H1 (cell line): ENCODE results near the gene ELMO3. TPM values are rescaled to one million over a fixed set of nuclear protein-coding genes. Genes with fewer than 3 reads are reported as not detected.
A peak's percentile ranks its signal among the peaks of the same experiment; 100 is the strongest.

ENCODE experiments used
- CTCF ChIA-PET: fragments of 300-600 bp; sonication (Branson Sonifier 250); formaldehyde crosslinking; loops from one replicate; lab custom pipeline; 2021; ENCODE audit not compliant: partially characterized antibody; lab: Charles Lee
- POLR2A ChIA-PET: fragments of 300-600 bp; sonication (Branson Sonifier 250); formaldehyde crosslinking; loops from one replicate; lab custom pipeline; 2021; ENCODE audit warnings: inconsistent platforms; ENCODE audit not compliant: partially characterized antibody; lab: Charles Lee
- DNase-seq, 2 experiments: peaks; one replicate each; pipeline versions ENCODE4 v3.0.0 to v3.0.0-alpha.2; 2010 to 2022; ENCODE audit warnings: low spot score in 2 of 2, low read depth in 1 of 2, mixed read lengths in 1 of 2
- FAIRE-seq: peaks from 2 replicates; lab custom pipeline; 2011; peaks lifted over from hg19 to GRCh38; lab: Jason Lieb, UNC
- H2AFZ ChIP-seq: 2 replicates; pipeline ENCODE4 v1.8.1; 2012; ENCODE audit warnings: low read length, inconsistent platforms
- H2AK5ac ChIP-seq: 2 replicates; pipeline ENCODE4 v1.6.1; 2013; ENCODE audit warnings: low read depth, low read length
- H2BK120ac ChIP-seq: replicated peaks from 2 replicates; pipeline ENCODE3; 2013; ENCODE audit warnings: low read depth, low read length, inconsistent platforms
- H2BK12ac ChIP-seq: 2 replicates; pipeline ENCODE4 v1.6.1; 2013; ENCODE audit warnings: low read depth, low read length
- H2BK15ac ChIP-seq: 2 replicates; pipeline ENCODE4 v1.6.1; 2013; ENCODE audit warnings: low read length
- H2BK20ac ChIP-seq: 2 replicates; pipeline ENCODE4 v1.6.1; 2013; ENCODE audit warnings: low read length
- H2BK5ac ChIP-seq: 2 replicates; pipeline ENCODE4 v1.6.1; 2013; ENCODE audit warnings: low read depth, low read length
- H3K14ac ChIP-seq: 2 replicates; pipeline ENCODE4 v1.6.1; 2013; ENCODE audit warnings: inconsistent platforms; ENCODE audit not compliant: insufficient read length
- H3K18ac ChIP-seq: 2 replicates; pipeline ENCODE4 v1.6.1; 2013; ENCODE audit warnings: low read length; ENCODE audit errors: extremely low read depth
- H3K23ac ChIP-seq: 2 replicates; pipeline ENCODE4 v1.6.1; 2013; ENCODE audit warnings: inconsistent platforms; ENCODE audit not compliant: insufficient read length
- H3K23me2 ChIP-seq: 2 replicates; pipeline ENCODE4 v1.6.1; 2013; ENCODE audit warnings: low read depth, low read length
- H3K27ac ChIP-seq: 2 replicates; pipeline ENCODE4 v1.6.1; 2011; ENCODE audit warnings: low read depth, low read length, inconsistent platforms
- H3K27me3 ChIP-seq, 4 experiments: replicated peaks in 1 of 4; 1 replicate in 1 of 4; 2 replicates in 3 of 4; pipeline versions ENCODE4 v1.6.1 to v1.8.1; 2011 to 2013; ENCODE audit warnings: low read length in 3 of 4, mild to moderate bottlenecking in 3 of 4, inconsistent platforms in 2 of 4, mixed read lengths in 2 of 4, moderate library complexity in 1 of 4; ENCODE audit not compliant: control insufficient read depth in 3 of 4, insufficient read depth in 3 of 4; ENCODE audit errors: extremely low read depth in 1 of 4
- H3K36me3 ChIP-seq, 4 experiments: 2 replicates each; pipeline versions ENCODE4 v1.6.1 to v1.8.1; 2011 to 2013; ENCODE audit warnings: mild to moderate bottlenecking in 4 of 4, low read length in 3 of 4, moderate library complexity in 2 of 4, control low read depth in 1 of 4, inconsistent platforms in 1 of 4; ENCODE audit not compliant: insufficient read depth in 4 of 4, control insufficient read depth in 2 of 4
- H3K4ac ChIP-seq: replicated peaks from 2 replicates; pipeline ENCODE3; 2013; ENCODE audit warnings: low read length, low read depth, mixed read lengths, inconsistent platforms; ENCODE audit not compliant: insufficient read length
- H3K4me1 ChIP-seq, 4 experiments: replicated peaks in 1 of 4; 1 replicate in 1 of 4; 2 replicates in 3 of 4; pipeline versions ENCODE4 v1.6.1 to v1.8.1; 2011 to 2013; ENCODE audit warnings: low read length in 3 of 4, inconsistent platforms in 2 of 4, mixed read lengths in 1 of 4; ENCODE audit not compliant: insufficient read depth in 4 of 4, control insufficient read depth in 3 of 4
- H3K4me2 ChIP-seq, 2 experiments: 2 replicates each; pipeline versions ENCODE4 v1.6.1 to v1.8.1; 2011 to 2013; ENCODE audit warnings: low read depth in 2 of 2, low read length in 2 of 2, control low read depth in 1 of 2, inconsistent platforms in 1 of 2, mild to moderate bottlenecking in 1 of 2; ENCODE audit not compliant: insufficient read depth in 1 of 2
- H3K4me3 ChIP-seq, 4 experiments: fragments of 200-600, 300-600 bp in 1 of 4; sonication (generic), shearing (Covaris generic), sonication (Bioruptor Twin) in 1 of 4; 2 replicates each; pipeline versions ENCODE4 v1.5.1 to v1.8.1; 2011 to 2016; ENCODE audit warnings: low read length in 4 of 4, low read depth in 3 of 4, control low read depth in 2 of 4, inconsistent platforms in 2 of 4, mild to moderate bottlenecking in 2 of 4, mixed read lengths in 1 of 4, moderate library complexity in 1 of 4; ENCODE audit not compliant: insufficient read depth in 2 of 4; ENCODE audit errors: extremely low read depth in 1 of 4
- H3K56ac ChIP-seq: replicated peaks from 2 replicates; pipeline ENCODE3; 2013; ENCODE audit warnings: low read depth, mild to moderate bottlenecking, mixed read lengths, low read length, inconsistent platforms; ENCODE audit not compliant: insufficient read length
- H3K79me1 ChIP-seq: 2 replicates; pipeline ENCODE4 v1.6.1; 2013; ENCODE audit warnings: low read depth, low read length, control low read depth
- H3K79me2 ChIP-seq, 2 experiments: 2 replicates each; pipeline versions ENCODE4 v1.6.1 to v1.8.1; 2012 to 2013; ENCODE audit warnings: low read length in 2 of 2, mild to moderate bottlenecking in 2 of 2, inconsistent platforms in 1 of 2; ENCODE audit not compliant: insufficient read depth in 2 of 2, control insufficient read depth in 1 of 2
- H3K9ac ChIP-seq, 4 experiments: replicated peaks in 1 of 4; 1 replicate in 1 of 4; 2 replicates in 3 of 4; pipeline versions ENCODE4 v1.6.1 to v1.8.1; 2011 to 2013; ENCODE audit warnings: low read depth in 3 of 4, low read length in 3 of 4, control low read depth in 2 of 4, mild to moderate bottlenecking in 2 of 4, moderate library complexity in 2 of 4, inconsistent platforms in 1 of 4; ENCODE audit errors: extremely low read depth in 1 of 4
- H3K9me3 ChIP-seq, 2 experiments: 2 replicates each; pipeline versions ENCODE4 v1.6.1 to v1.8.1; 2012 to 2013; ENCODE audit warnings: mild to moderate bottlenecking in 2 of 2, moderate library complexity in 2 of 2, control low read depth in 1 of 2, inconsistent platforms in 1 of 2, low read depth in 1 of 2, low read length in 1 of 2, mixed read lengths in 1 of 2; ENCODE audit not compliant: insufficient read depth in 2 of 2
- H4K20me1 ChIP-seq, 2 experiments: replicated peaks in 1 of 2; 2 replicates each; pipeline versions ENCODE3 to v1.8.1; 2011 to 2013; ENCODE audit warnings: inconsistent platforms in 2 of 2, low read length in 2 of 2, mild to moderate bottlenecking in 1 of 2; ENCODE audit not compliant: insufficient read depth in 2 of 2, control insufficient read depth in 1 of 2
- H4K5ac ChIP-seq: 2 replicates; pipeline ENCODE4 v1.6.1; 2013; ENCODE audit warnings: low read length, low read depth, mixed read lengths, inconsistent platforms; ENCODE audit not compliant: insufficient read length
- H4K8ac ChIP-seq: 2 replicates; pipeline ENCODE4 v1.8.0; 2013; ENCODE audit warnings: mild to moderate bottlenecking, moderate library complexity, low read length, inconsistent platforms; ENCODE audit not compliant: insufficient read depth; ENCODE audit errors: extremely low read depth
- H4K91ac ChIP-seq: replicated peaks from 2 replicates; pipeline ENCODE3; 2013; ENCODE audit warnings: low read length, mixed read lengths, inconsistent platforms; ENCODE audit not compliant: insufficient read length
- FOSL1 ChIP-seq: IDR thresholded peaks from 2 replicates; pipeline ENCODE4 v1.6.1; 2011; ENCODE audit warnings: mild to moderate bottlenecking, low read depth, low read length, moderate library complexity; ENCODE audit not compliant: insufficient read depth
- WGBS, 2 experiments: shearing (Covaris generic) in 1 of 2; methylation state at CpG; one replicate each; pipeline versions ENCODE4 v1.1.6 to v1.1.7; 2013 to 2015; ENCODE audit warnings: low lambda C conversion rate in 2 of 2, mixed read lengths in 2 of 2, inconsistent platforms in 1 of 2, low coverage in 1 of 2, missing lambda C conversion rate in 1 of 2; ENCODE audit not compliant: insufficient replicate concordance in 2 of 2, insufficient coverage in 1 of 2, insufficient read length in 1 of 2; ENCODE audit errors: extremely low coverage in 1 of 2, missing lambda C conversion rate in 1 of 2; 5-methylcytosine and 5-hydroxymethylcytosine counted together
- polyA plus RNA-seq, 7 experiments: library from polyadenylated mRNA; depleted of rRNA in 3 of 7; stranded (reverse) in 5 of 7; unstranded in 2 of 7; fragments of >200 nt in 5 of 7; fragments of 200-250 nt in 2 of 7; gene quantifications; 1 replicate in 5 of 7; 2 replicates in 1 of 7; 4 replicates in 1 of 7; pipeline versions ENCODE4 v1.2.1 to v1.2.3, GENCODE V29; 2011 to 2013; ENCODE audit warnings: missing spikeins in 2 of 7, mixed read lengths in 2 of 7
- total RNA-seq: library from RNA; stranded (reverse); fragmentation: NEBNext Ultra II Directional; extraction: Animal tissue kit (Norgen Biotek cat#: 25700); gene quantifications from 2 replicates; pipeline ENCODE4 v1.2.1, GENCODE V29; 2021

The ELMO3 gene
- total and polyA plus RNA-seq, 2 of the 8 experiments (the other 6 are each of a cell fraction or from before 2014, with no cell fraction given), result 9.6 to 10.9 TPM

GRCh38 chr16:67240506-67240905 is 41.6 kb downstream of the ELMO3 start:
- peaks cover 0 to 9% of the 10 kb centered on the region in 2 experiments for H4K20me1 ChIP-seq
- peak overlapping the region; percentile 78; the same call in 1 of the 2 replicates for H3K18ac ChIP-seq
- no peaks in the 10 kb centered on the region; the same call in 1 of the 2 replicates for H3K23me2 ChIP-seq
- H3K23ac ChIP-seq, result no peak overlapping the region
- no peak overlapping the region for H2BK15ac ChIP-seq
- H3K4ac ChIP-seq, result no peak overlapping the region
- no peak overlapping the region for H4K8ac ChIP-seq
- peak overlapping the region; percentile 61; the same call in 1 of the 2 replicates for H2BK20ac ChIP-seq
- H3K14ac ChIP-seq, result no peak overlapping the region
- H3K79me1 ChIP-seq, result peaks cover 20% of the 10 kb centered on the region
- peak overlapping the region; percentile 68; the same call in 1 of the 2 replicates for H2BK12ac ChIP-seq
- H3K9me3 ChIP-seq, result no peaks in the 10 kb centered on the region
- WGBS, 2 experiments, result 92% methylated on average over 4 of the region's 4 CpGs; no CpG with 5 or more reads in 1 of the 2 experiments
- H2AK5ac ChIP-seq, result no peak overlapping the region
- no peaks in the 10 kb centered on the region for H3K27me3 ChIP-seq
- H4K91ac ChIP-seq, result no peak overlapping the region
- H2BK5ac ChIP-seq, result peak overlapping the region; percentile 41
- H3K9ac ChIP-seq, result no peak overlapping the region; a peak in 2 of 7 replicates
- no peak overlapping the region for H2BK120ac ChIP-seq
- peak overlapping the region; percentile 46; the same call in 1 of the 2 replicates for H3K27ac ChIP-seq
- DNase-seq, result no peak
- H3K79me2 ChIP-seq, result peaks cover 0 to 21% of the 10 kb centered on the region in 2 experiments; a peak in 2 of 4 replicates
- H2AFZ ChIP-seq, result no peak overlapping the region
- no peak overlapping the region for H4K5ac ChIP-seq
- CTCF ChIA-PET, result interaction anchor here (2.8 to 4.6 kb wide), 2 partner anchors 13 to 43 kb away, joined by 10 to 23 read pairs; partner anchors contain the start of gene TMEM208
- peaks cover 5 to 12% (median 8%) of the 10 kb centered on the region in 4 experiments; a peak in 5 of 8 replicates for H3K36me3 ChIP-seq
- POLR2A ChIA-PET, result interaction anchor here (0.6 to 1.3 kb wide), 2 partner anchors 11 to 30 kb away, joined by 3 read pairs; no protein-coding TSS in a partner anchor
- FAIRE-seq, result no peak
- no peak overlapping the region; a peak in 2 of 4 replicates for H3K4me2 ChIP-seq
- H3K56ac ChIP-seq, result no peak overlapping the region
- H3K4me1 ChIP-seq, result peaks cover 12 to 18% (median 13%) of the 10 kb centered on the region in 4 experiments
- no peak overlapping the region for H3K4me3 ChIP-seq
- no peak for TF ChIP-seq FOSL1
